DND-41 (cell line): ENCODE data around the gene RHOT1.

Experiments
- ATAC-seq: fragments of 200-7000 bp; cut with Tn5 transposase; 3 replicates; pipeline ENCODE4 v1.9.1; 2021; ENCODE audit warnings: low read depth; ENCODE audit not compliant: insufficient read depth
- DNase-seq: peaks from one replicate; pipeline ENCODE4 v3.0.0-alpha.2; 2020
- H2AFZ ChIP-seq: 2 replicates; pipeline ENCODE4 v1.6.0; 2012; ENCODE audit warnings: low read depth, low read length
- H3K27ac ChIP-seq: 2 replicates; pipeline ENCODE4 v1.5.1; 2012; ENCODE audit warnings: low read length, inconsistent platforms
- H3K27me3 ChIP-seq: fragments of 200-600 bp; sonication (generic); 2 replicates; pipeline ENCODE4 v1.6.0; 2012; ENCODE audit warnings: low read length, mild to moderate bottlenecking, inconsistent platforms; ENCODE audit not compliant: insufficient read depth, poor library complexity
- H3K36me3 ChIP-seq: 2 replicates; pipeline ENCODE4 v1.5.1; 2012; ENCODE audit warnings: low read length, inconsistent platforms; ENCODE audit not compliant: insufficient read depth
- H3K4me1 ChIP-seq: 2 replicates; pipeline ENCODE4 v1.5.1; 2012; ENCODE audit warnings: mild to moderate bottlenecking, low read length; ENCODE audit not compliant: insufficient read depth
- H3K4me2 ChIP-seq: 2 replicates; pipeline ENCODE4 v1.6.0; 2012; ENCODE audit warnings: mild to moderate bottlenecking, moderate library complexity, low read length, inconsistent platforms; ENCODE audit not compliant: insufficient read depth
- H3K4me3 ChIP-seq, 2 experiments: fragments of 200-600 bp in 1 of 2; shearing (Covaris generic) in 1 of 2; 2 replicates each; pipeline ENCODE4 v1.5.1; 2012 to 2016; ENCODE audit warnings: inconsistent platforms in 2 of 2, low read length in 2 of 2, mild to moderate bottlenecking in 2 of 2, low read depth in 1 of 2, moderate library complexity in 1 of 2
- H3K79me2 ChIP-seq: 2 replicates; pipeline ENCODE4 v1.6.0; 2012; ENCODE audit warnings: low read length, inconsistent platforms; ENCODE audit not compliant: insufficient read depth
- H3K9ac ChIP-seq: 2 replicates; pipeline ENCODE4 v1.6.0; 2012; ENCODE audit warnings: low read depth, mild to moderate bottlenecking, inconsistent platforms, low read length, moderate library complexity
- H3K9me3 ChIP-seq: 2 replicates; pipeline ENCODE4 v1.5.1; 2012; ENCODE audit warnings: low read length, moderate library complexity, mild to moderate bottlenecking, inconsistent platforms; ENCODE audit not compliant: insufficient read depth, severe bottlenecking
- H4K20me1 ChIP-seq: 2 replicates; pipeline ENCODE4 v1.6.0; 2012; ENCODE audit warnings: low read length; ENCODE audit not compliant: insufficient read depth
- EZH2 ChIP-seq: IDR thresholded peaks from 3 replicates; pipeline ENCODE4 v1.6.1; 2012; ENCODE audit warnings: borderline replicate concordance, low read depth, mild to moderate bottlenecking, moderate library complexity, low read length, inconsistent platforms; ENCODE audit not compliant: severe bottlenecking
- TF ChIP-seq, protein P1 (sequence below): IDR thresholded peaks from 2 replicates; pipeline ENCODE4 v1.5.1; 2012; ENCODE audit warnings: borderline replicate concordance, low read length, moderate library complexity, mild to moderate bottlenecking; ENCODE audit not compliant: poor library complexity, severe bottlenecking; ENCODE audit errors: extremely low read depth

The RHOT1 gene

DNA sequence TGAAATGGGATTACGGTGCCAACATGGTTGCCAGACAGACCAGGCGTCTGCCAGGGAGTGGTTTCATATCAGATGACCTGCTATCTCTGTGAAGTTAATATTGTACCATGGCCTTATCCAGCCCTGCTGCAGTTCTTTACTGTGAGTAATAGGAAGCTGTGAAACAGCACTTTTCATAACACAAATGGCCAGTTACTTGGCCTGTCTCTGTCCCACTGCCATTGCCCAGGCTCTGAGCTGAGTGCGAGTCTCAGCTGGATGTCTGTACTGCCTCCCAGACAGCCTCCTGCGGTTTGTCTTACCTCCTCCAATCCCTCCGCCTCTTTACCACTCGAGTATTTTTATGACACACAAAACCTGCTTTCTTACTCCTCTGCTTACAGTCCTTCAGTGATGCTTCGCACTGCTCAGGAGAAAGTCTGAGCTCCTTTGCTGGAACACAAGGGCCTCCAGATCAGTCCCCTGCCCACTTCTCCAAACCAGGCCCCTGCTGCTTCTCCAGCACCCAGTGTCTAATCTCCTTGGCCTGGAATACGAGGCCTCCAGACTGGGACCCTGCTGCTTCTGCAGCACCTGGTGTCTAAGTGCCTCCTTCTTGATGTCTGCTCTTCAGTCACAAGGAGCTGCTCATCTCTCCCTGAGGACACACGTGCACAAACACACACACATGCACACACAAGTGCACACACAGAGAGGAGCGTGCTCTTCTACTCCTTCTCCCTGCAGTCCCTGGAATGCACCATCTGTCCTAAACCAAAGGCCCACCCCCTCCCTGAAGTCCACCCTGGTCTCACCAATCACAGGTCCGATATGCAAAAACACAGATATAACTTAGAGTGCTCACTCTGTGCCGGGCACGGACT lies 17.1 kb upstream of the RHOT1 start:
- no peaks in the 10 kb centered on the region for H3K27me3 ChIP-seq
- DNase-seq (no peak), ATAC-seq (no peak)
- no peak overlapping the region for H2AFZ ChIP-seq
- H3K27ac ChIP-seq: no peak overlapping the region
- no peak overlapping the region for H3K4me2 ChIP-seq
- no peaks in the 10 kb centered on the region for H3K79me2 ChIP-seq
- H3K36me3 ChIP-seq: no peaks in the 10 kb centered on the region
- H3K4me3 ChIP-seq: no peak overlapping the region
- peaks cover 18% of the 10 kb centered on the region for H3K4me1 ChIP-seq
- TF ChIP-seq, protein P1, sequence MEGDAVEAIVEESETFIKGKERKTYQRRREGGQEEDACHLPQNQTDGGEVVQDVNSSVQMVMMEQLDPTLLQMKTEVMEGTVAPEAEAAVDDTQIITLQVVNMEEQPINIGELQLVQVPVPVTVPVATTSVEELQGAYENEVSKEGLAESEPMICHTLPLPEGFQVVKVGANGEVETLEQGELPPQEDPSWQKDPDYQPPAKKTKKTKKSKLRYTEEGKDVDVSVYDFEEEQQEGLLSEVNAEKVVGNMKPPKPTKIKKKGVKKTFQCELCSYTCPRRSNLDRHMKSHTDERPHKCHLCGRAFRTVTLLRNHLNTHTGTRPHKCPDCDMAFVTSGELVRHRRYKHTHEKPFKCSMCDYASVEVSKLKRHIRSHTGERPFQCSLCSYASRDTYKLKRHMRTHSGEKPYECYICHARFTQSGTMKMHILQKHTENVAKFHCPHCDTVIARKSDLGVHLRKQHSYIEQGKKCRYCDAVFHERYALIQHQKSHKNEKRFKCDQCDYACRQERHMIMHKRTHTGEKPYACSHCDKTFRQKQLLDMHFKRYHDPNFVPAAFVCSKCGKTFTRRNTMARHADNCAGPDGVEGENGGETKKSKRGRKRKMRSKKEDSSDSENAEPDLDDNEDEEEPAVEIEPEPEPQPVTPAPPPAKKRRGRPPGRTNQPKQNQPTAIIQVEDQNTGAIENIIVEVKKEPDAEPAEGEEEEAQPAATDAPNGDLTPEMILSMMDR: no peak
- no peak for TF ChIP-seq EZH2
- no peak overlapping the region for H3K9ac ChIP-seq
- H3K9me3 ChIP-seq: no peaks in the 10 kb centered on the region
- no peaks in the 10 kb centered on the region for H4K20me1 ChIP-seq

DNA sequence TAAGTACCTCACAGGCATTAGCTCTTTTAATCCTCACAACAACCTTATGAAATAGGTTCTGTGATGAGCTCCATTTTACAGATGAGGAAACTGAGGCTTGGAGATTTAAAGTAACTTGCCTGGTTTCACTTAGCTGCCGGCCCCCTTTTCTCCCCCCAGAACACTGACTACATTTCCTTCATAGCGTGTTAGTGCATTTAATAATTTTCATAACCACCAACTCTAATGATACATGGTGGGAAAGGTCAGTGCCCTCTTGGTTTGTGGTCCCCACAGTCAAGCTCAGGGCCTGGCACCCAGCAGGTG lies 16.5 kb upstream of the RHOT1 start:
- no peak for ATAC-seq
- no peaks in the 10 kb centered on the region for H3K27me3 ChIP-seq
- peaks cover 18% of the 10 kb centered on the region for H3K4me1 ChIP-seq
- H3K9ac ChIP-seq: no peak overlapping the region
- H3K27ac ChIP-seq: no peak overlapping the region
- no peak for DNase-seq
- H3K4me2 ChIP-seq: no peak overlapping the region
- no peaks in the 10 kb centered on the region for H4K20me1 ChIP-seq
- no peaks in the 10 kb centered on the region for H3K9me3 ChIP-seq
- no peaks in the 10 kb centered on the region for H3K79me2 ChIP-seq
- TF ChIP-seq, protein P1: no peak
- TF ChIP-seq EZH2: no peak
- H2AFZ ChIP-seq: no peak overlapping the region
- no peaks in the 10 kb centered on the region for H3K36me3 ChIP-seq
- H3K4me3 ChIP-seq: no peak overlapping the region

DNA sequence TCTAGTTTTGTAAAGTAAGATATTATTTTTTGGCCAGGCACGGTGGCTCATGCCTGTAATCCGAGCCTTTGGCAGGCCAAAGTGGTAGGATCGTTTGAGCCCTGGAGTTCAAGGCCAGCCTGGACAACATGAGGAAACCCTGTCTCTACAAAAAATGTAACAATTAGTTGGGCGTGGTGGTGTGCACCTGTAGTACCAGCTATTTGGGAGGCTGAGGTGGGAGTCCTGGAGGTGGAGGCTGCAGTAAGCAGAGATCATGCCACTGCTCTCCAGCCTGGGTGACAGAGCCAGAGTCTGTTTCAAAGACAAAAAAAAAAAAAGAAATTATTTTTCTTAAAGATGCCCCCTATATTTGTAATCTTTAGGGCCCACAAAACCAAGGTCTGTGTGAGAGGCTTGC lies 16.0 kb upstream of the RHOT1 start:
- H4K20me1 ChIP-seq: no peaks in the 10 kb centered on the region
- DNase-seq: no peak
- no peaks in the 10 kb centered on the region for H3K9me3 ChIP-seq
- TF ChIP-seq, protein P1: no peak
- TF ChIP-seq EZH2: no peak
- H3K79me2 ChIP-seq: no peaks in the 10 kb centered on the region
- H3K4me2 ChIP-seq: no peak overlapping the region
- H3K4me1 ChIP-seq: peaks cover 18% of the 10 kb centered on the region
- no peak overlapping the region for H3K27ac ChIP-seq
- H3K4me3 ChIP-seq: no peak overlapping the region
- H2AFZ ChIP-seq: peak overlapping the region; percentile 87; the same call in 1 of the 2 replicates
- no peaks in the 10 kb centered on the region for H3K36me3 ChIP-seq
- no peak overlapping the region for H3K9ac ChIP-seq
- no peak for ATAC-seq
- H3K27me3 ChIP-seq: no peaks in the 10 kb centered on the region

DNA sequence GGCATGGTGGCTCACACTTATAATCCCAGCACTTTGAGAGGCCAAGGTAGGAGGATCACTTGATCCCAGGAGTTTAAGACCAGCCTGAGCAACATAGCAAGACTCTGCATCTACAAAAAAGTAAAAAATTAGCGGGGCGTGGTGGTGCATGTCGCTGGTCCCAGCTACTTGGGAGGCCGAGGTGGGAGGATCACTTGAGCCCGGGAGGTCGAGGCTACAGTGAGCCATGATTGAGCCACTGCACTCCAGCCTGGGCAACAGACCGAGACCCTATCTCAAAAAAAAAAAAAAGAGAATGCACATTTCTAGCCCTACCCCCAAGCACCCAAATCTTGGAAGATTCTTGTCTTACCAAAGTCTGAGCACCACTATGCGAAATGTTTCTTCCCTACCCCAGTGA lies 15.6 kb upstream of the RHOT1 start:
- Histone ChIP-seq H4K20me1 (no peaks in the 10 kb centered on the region), H3K9me3 (no peaks in the 10 kb centered on the region), H3K4me3 (peak overlapping the region; percentile 59 to 70), H3K79me2 (no peaks in the 10 kb centered on the region), H3K4me2 (peak overlapping the region; percentile 72), H3K27ac (peak overlapping the region; percentile 79), H2AFZ (peak overlapping the region; percentile 87), H3K27me3 (no peaks in the 10 kb centered on the region), H3K4me1 (peaks cover 18% of the 10 kb centered on the region), H3K9ac (peak overlapping the region; percentile 54), H3K36me3 (no peaks in the 10 kb centered on the region)
- TF ChIP-seq EZH2: no peak
- TF ChIP-seq, protein P1: no peak
- ATAC-seq: no peak
- no peak for DNase-seq
